HG03378 (cell line): ENCODE measurements around the gene PITPNB.

Source experiments
- ATAC-seq: cut with Tn5 transposase; IDR thresholded peaks from one replicate; pipeline ENCODE4 v1.9.1; 2021; ENCODE audit warnings: mild to moderate bottlenecking, moderate library complexity; ENCODE audit not compliant: unreplicated experiment

PITPNB gene

DNA sequence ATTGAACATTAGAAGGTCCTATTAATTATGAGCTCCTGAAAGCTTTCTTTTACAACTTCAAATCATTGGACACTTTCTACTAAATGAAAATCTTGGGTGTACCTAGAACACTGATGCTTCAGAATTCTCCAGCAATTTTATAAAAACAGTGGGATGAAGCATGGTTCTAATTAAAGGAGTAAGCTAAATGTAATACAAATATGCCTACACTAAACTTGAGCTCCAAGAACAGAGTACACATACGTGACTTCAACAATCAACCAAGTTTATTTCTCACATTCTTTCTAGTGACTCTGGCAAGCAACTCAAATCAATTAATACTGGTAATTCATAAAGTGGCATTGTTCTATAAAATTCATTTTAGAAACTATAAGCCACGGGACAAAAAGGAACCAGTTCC lies 55.5 kb downstream of the PITPNB start:
- no peak for ATAC-seq

DNA sequence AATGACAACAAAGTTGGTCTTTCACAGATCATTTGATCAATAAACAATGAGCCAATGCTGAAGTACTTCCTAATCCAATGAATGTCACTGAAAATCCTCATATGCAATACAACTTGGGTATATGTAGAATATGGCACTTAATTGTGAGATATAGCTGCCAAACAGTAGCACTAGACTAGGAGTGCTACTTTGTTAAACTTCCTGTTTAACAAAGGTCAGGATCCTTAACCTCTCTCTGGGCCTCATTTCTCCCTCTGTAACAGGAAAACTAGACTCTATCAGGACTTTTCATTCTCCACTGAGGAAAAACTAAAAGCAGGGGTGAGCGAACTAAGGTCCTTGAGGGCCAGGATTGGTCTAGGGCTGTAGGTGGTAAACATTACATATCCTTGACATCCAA lies 56.1 kb downstream of the PITPNB start:
- no peak for ATAC-seq

DNA sequence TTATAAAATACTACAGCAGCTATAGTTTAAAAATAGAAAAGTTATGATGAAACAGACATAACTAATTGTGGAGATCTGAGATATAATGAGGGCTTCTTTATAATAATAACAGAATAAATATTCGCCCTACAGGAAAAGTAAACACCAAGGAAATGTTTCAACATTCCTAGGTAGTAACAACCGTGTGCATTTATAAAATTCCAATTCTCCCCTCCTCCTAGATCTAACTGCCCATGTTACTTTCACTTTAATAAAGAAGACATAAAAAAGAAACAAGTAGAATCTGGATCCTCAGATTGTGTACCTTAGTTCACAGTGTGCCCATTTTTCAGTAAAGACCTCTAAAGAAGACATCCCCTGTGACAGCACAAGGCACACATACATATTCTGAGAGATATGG lies 59.7 kb downstream of the PITPNB start:
- no peak for ATAC-seq

DNA sequence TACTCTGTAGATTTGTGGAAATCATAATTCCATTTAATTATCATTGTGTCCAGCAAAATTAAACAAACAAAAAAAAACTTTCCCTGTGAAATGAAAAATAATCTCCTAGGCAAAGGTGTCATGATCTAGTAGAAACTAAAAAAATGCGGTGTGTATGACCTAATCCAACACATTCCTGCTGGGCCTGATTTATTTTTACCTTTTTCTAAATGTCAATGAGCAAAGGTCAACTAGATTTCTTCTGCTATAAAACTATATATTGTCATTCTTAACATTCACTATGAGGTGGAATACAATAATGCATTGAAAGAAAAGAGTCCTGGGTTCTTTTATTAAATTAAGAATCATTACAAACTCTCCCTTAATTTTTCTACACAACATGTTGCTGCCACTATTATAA lies 60.4 kb downstream of the PITPNB start:
- ATAC-seq = no peak

DNA sequence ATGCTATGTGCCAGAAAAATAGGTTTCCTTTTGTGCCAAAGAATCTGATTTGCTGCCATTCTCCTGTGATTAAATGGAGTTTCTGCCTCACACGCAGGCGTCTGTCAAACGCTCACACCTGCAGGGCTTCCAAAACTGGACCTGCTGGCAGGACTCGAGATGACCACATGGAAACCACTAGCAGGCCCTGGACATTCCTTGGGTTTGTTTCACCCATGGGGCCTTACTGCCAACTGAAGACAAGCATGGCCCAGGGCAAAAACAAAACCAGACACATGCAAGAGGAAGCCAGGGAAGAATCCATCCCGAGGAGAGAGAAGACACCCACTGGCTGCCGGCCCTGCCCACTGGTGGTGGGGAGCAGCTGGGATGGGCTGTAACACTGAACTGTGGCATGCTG lies 61.6 kb downstream of the PITPNB start:
- no peak for ATAC-seq

- ATAC-seq = no peak
Measured at GRCh38 chr22:27856386-27856785, 62.7 kb downstream of the PITPNB start.

- ATAC-seq = no peak
Measured at GRCh38 chr22:27853424-27853823, 65.6 kb downstream of the PITPNB start.

GRCh38 chr22:27851974-27852746 lies 66.9 kb downstream of the PITPNB start:
- no peak for ATAC-seq

GRCh38 chr22:27850000-27850521 lies 69.0 kb downstream of the PITPNB start:
- ATAC-seq = no peak

- no peak for ATAC-seq
Measured at GRCh38 chr22:27848005-27848404, 71.1 kb downstream of the PITPNB start.

- no peak for ATAC-seq
Measured at GRCh38 chr22:27846910-27847309, 72.1 kb downstream of the PITPNB start.

DNA sequence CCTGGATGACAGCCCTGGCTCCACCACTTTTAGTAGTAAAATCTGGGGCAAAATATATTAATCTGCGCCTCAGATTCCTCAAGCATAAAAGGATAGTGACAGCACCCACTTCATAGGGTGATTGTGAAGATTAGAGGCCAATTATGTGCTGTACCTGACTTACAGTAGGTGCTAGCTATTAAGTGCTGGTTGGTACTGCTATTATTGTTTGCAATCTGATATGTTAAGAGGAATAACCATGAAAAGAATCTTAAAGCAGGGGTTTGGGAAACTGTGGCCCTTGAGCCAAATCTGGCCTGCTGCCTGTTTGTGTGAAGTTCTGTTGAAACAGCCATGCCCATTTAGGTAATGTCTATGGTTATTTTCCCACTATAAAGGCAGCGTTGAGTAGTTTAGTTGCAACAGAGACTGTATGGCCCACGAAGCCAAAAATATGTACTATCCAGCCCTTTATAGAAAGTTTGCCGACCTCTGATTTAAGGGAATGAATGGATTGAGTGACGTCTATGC lies 72.8 kb downstream of the PITPNB start:
- no peak for ATAC-seq

- ATAC-seq = no peak
Measured at GRCh38 chr22:27845644-27846043, 73.4 kb downstream of the PITPNB start.

DNA sequence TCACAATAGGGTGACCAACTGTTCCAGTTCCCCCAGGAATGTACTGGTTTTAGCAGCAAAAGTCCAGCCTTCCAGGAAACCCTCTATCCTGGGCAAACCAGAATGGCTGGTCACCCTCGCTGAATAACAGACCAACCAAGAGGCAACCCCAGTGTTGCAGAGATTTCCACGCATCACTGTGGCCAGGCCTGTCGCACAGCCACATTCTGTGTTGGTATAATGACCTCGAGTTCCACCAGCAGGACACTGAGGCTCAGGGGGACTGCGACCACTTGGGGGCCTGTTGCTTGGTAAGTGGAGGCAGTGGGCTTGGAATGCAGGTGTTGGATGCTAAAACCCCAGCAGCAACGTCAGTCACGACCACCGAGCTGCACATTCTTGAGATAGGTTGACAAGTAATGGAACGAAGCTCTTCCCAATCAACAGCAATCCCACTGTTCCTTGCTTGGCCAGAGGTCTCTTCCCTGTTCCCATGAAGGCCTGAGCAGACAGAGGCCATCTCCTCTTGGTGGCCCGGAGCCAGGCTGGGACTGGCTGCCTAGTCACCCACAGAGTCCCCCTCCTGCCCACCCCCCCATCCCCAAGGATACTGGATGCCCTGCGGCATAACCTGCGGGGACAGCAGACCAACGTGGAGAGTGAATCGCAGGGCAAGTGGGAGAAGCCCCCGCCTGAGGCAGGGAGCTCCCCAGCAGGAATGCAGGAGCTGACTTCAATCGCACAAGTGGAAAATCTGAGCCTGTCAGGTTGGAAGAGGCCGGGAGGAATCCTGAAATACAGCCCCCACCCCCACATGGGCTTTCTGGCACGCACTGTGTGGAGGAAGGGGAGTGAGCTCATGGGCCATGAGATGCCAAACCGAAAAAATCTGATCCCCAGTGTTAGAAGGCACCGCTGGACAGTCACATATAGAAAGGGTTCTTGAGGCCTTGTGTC lies 74.1 kb downstream of the PITPNB start:
- ATAC-seq = no peak

- ATAC-seq = no peak
Measured at GRCh38 chr22:27844256-27844655, 74.8 kb downstream of the PITPNB start.

DNA sequence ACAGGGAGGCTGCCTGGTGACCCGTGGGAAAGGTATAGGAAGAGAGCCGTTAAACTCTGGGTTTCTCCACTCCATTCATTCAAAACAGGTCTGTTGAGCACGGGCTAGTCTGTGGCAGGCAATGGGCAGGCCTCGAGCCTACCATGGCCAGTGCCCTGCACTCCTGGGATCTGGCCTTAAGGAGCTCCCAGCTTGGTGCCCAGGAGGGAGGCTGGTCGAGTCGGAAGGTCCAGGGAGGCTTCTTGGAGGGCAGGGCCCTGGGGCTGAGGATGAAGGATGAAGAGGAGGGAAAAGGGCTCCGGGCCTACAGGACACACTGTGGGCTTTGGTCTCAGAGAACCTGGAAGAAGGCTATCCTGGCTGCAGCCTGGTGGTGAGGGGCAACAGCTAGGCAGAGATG lies 75.6 kb downstream of the PITPNB start:
- ATAC-seq = no peak

DNA sequence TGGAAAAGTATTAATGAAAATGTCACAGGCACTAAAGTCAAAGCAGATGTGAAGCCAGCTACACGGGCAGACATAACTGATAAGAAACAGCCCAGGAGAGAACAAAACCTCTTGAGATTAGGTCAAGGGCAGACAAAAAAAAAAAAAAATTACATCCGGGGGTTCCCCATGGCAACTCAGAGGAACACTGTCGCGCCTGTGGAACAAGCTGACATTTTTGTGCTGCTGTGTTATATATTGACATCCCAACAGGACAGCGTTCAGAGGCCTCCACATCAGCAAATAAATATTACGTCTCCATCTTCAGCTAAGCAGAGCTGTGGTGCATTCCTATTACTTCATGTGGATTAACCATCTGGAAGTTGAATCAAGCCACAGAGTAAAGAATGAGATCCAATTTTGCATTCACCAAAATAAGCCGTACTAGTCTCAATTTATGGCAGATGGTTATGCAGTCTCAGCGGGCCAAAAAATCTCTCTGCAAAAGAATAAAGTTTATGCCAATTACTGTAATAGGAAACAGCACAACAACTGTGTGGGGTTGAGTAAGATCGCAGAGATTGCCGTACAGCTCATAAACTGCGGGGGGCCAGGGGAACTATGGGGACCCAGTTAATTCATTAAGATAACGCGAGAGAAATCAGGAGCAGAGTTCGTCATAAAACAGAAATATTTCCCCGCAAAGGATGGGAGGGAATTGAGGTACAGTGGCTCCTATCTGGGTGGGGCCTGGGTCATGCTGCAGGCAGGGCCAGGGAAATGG lies 76.2 kb downstream of the PITPNB start:
- no peak for ATAC-seq

DNA sequence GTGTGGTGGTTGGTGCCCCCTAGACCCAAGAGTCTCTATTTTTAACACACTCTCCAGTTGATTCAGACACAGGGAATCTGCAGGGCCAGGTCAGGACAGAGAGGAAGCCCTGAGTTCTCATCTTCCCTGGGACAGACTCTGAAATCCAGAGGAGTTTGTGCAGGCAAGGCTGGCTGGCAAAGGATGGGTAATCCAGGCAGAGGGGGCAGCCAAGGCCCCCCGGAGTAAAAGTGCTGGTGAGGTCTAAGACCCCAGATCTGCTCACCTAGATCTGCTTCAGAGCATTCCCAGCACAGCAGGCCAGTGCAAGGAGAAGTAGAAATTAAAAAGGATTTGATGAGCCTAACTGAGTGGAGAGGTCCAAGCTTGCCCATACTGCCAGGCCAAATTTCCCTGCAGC lies 76.9 kb downstream of the PITPNB start:
- ATAC-seq = no peak

DNA sequence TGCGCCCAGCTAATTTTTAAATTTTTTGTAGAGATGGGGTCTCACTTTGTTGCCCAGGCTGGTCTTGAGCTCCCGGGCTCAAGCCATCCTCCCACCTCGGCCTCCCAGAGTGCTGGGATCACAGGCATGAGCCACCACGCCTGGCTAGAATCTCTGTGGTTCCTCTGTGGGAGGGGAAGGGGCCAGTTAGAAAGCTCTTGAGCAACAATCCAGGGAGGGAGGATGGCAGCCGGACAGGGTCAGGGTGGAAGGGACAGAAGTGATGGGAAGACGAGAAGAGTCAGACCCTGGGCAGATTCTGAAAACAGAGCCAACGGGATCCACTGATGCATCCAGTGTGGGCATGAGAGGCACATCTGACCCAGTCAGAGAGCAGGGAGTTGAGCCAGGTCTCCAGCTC lies 78.6 kb downstream of the PITPNB start:
- no peak for ATAC-seq

GRCh38 chr22:27839057-27839660 lies 79.9 kb downstream of the PITPNB start:
- no peak for ATAC-seq
